HepG2 (cell line): Measurements from ENCODE around the gene MRPL48. TPM values are rescaled to one million over a fixed set of nuclear protein-coding genes. Genes with fewer than 3 reads are reported as not detected.

Experiments
- ADNP ChIP-seq: sonication (generic); formaldehyde crosslinking; IDR thresholded peaks from 2 replicates; pipeline ENCODE4 v1.4.0; 2020; ENCODE audit warnings: missing genetic modification reagents
- ATF6 ChIP-seq: sonication (generic); formaldehyde crosslinking; conservative IDR thresholded peaks from 2 replicates; pipeline ENCODE4 v1.4.0; 2020; ENCODE audit warnings: missing genetic modification reagents
- CEBPG ChIP-seq: IDR thresholded peaks from 2 replicates; pipeline ENCODE4 v1.6.1; 2016
- EEA1 ChIP-seq: sonication (generic); formaldehyde crosslinking; IDR thresholded peaks from 2 replicates; pipeline ENCODE4 v1.5.1; 2020; ENCODE audit warnings: mild to moderate bottlenecking, missing genetic modification reagents, borderline replicate concordance
- NFE2L1 ChIP-seq: sonication (generic); formaldehyde crosslinking; IDR thresholded peaks from 2 replicates; pipeline ENCODE4 v1.4.0; 2020; ENCODE audit warnings: missing genetic modification reagents, mild to moderate bottlenecking, borderline replicate concordance
- NRL ChIP-seq: sonication (generic); formaldehyde crosslinking; IDR thresholded peaks from 2 replicates; pipeline ENCODE4 v1.5.0; 2020; ENCODE audit warnings: missing genetic modification reagents, mild to moderate bottlenecking, moderate library complexity, borderline replicate concordance
- RFX1 ChIP-seq: fragments of 450-650 bp; IDR thresholded peaks from 2 replicates; pipeline ENCODE4 v1.6.1; 2017
- TFAP4 ChIP-seq: sonication (generic); IDR thresholded peaks from 2 replicates; pipeline ENCODE4 v1.6.1; 2016; ENCODE audit warnings: low read depth, borderline replicate concordance
- YEATS4 ChIP-seq: sonication (generic); formaldehyde crosslinking; IDR thresholded peaks from 2 replicates; pipeline ENCODE4 v1.4.0; 2020; ENCODE audit warnings: missing genetic modification reagents, borderline replicate concordance
- ZNF205 ChIP-seq: IDR thresholded peaks from 2 replicates; pipeline ENCODE4 v1.6.1; 2018; ENCODE audit warnings: missing biosample characterization, missing genetic modification reagents
- ZNF292 ChIP-seq: sonication (generic); formaldehyde crosslinking; IDR thresholded peaks from 2 replicates; pipeline ENCODE4 v1.8.1; 2022; ENCODE audit warnings: mild to moderate bottlenecking, low read depth, missing genetic modification reagents, borderline replicate concordance
- polyA plus RNA-seq, 8 experiments: library from polyadenylated mRNA; depleted of rRNA in 3 of 8; stranded (reverse) in 7 of 8; unstranded in 1 of 8; fragments of >200 nt; fragmentation: Illumina TruSeq in 4 of 8; extraction: Trizol in 4 of 8; gene quantifications; 2 replicates each; pipeline versions ENCODE4 v1.2.1 to v1.2.3, GENCODE V29; 2011 to 2016; ENCODE audit warnings: low read depth in 4 of 8, missing spikeins in 1 of 8, mixed read lengths in 1 of 8; ENCODE audit not compliant: insufficient read depth in 1 of 8
- total RNA-seq, 5 experiments: library from RNA; depleted of rRNA; stranded (reverse); fragments of >200 nt; fragmentation: Illumina TruSeq; extraction: Trizol; gene quantifications; 2 replicates each; pipeline ENCODE4 v1.2.3, GENCODE V29; 2016; ENCODE audit warnings: low read depth in 1 of 5
- TF ChIP-seq, protein P1 (sequence below): sonication (generic); formaldehyde crosslinking; IDR thresholded peaks from 2 replicates; pipeline ENCODE4 v1.5.0; 2020; ENCODE audit warnings: mild to moderate bottlenecking, missing genetic modification reagents, borderline replicate concordance
- TF ChIP-seq, protein P2 (sequence below): sonication (generic); formaldehyde crosslinking; IDR thresholded peaks from 2 replicates; pipeline ENCODE4 v1.8.0; 2022; ENCODE audit warnings: missing genetic modification reagents, mild to moderate bottlenecking, moderate library complexity, borderline replicate concordance
- TF ChIP-seq, protein P3 (sequence below): sonication (generic); formaldehyde crosslinking; IDR thresholded peaks from 2 replicates; pipeline ENCODE4 v1.4.0; 2020; ENCODE audit warnings: missing genetic modification reagents

MRPL48 gene
- total and polyA plus RNA-seq, 2 of the 13 experiments (the other 11 are each of a cell fraction or from before 2014, with no cell fraction given), result 61.2 to 67.9 TPM

DNA sequence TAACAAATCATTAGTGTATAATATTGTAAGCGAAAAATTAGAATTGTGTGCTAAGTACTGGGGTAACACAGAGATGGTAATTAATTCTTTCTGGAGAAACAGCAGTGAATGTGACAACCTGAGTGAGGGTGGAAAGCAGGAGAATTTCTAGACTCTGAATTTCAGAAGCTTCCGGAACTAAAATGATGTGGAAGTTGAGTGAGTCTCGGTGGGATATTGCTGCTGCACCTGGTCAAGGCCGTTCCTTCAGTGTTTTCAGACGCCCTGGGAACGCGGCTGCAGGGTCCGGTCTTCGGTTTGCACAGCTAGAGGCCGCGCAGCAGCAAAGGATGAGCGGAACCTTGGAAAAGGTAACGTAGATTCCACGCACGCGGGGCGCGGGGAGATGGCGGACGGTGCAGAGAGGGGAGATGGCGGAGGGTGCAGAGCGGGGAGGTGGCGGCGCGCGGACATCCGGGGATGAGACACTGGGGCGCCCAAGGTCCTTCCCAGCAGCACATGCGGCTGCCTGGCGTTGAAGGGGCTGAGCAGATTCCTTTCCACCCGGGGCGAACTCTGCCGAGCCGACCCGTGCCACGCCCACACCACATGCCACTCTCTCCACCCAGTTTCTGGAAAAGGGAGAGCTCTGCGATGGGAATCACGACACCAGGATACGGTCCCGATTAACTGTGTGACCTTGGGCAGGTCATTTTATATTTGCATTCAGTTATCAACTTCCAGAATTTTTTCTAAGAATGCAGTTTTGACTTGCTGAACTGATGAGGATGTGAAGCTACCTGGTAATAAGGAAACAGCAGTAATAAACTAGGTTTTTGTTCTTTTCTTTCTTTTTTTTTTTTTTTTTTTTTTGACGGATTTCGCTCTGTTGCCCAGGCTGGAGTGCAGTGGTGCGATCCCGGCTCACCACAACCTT, at the start of gene MRPL48 (continued):
- TF ChIP-seq TFAP4, result no peak; the same call in 1 of the 2 replicates
- no peak for TF ChIP-seq EEA1
- 0 out of 2 replicates have a peak, but pooled peaks have one; percentile 42 for TF ChIP-seq ZNF205 (CRISPR knock-in tag)
- no peak for TF ChIP-seq RFX1
- TF ChIP-seq ADNP (CRISPR knock-in tag), result no peak
- TF ChIP-seq, protein P1, sequence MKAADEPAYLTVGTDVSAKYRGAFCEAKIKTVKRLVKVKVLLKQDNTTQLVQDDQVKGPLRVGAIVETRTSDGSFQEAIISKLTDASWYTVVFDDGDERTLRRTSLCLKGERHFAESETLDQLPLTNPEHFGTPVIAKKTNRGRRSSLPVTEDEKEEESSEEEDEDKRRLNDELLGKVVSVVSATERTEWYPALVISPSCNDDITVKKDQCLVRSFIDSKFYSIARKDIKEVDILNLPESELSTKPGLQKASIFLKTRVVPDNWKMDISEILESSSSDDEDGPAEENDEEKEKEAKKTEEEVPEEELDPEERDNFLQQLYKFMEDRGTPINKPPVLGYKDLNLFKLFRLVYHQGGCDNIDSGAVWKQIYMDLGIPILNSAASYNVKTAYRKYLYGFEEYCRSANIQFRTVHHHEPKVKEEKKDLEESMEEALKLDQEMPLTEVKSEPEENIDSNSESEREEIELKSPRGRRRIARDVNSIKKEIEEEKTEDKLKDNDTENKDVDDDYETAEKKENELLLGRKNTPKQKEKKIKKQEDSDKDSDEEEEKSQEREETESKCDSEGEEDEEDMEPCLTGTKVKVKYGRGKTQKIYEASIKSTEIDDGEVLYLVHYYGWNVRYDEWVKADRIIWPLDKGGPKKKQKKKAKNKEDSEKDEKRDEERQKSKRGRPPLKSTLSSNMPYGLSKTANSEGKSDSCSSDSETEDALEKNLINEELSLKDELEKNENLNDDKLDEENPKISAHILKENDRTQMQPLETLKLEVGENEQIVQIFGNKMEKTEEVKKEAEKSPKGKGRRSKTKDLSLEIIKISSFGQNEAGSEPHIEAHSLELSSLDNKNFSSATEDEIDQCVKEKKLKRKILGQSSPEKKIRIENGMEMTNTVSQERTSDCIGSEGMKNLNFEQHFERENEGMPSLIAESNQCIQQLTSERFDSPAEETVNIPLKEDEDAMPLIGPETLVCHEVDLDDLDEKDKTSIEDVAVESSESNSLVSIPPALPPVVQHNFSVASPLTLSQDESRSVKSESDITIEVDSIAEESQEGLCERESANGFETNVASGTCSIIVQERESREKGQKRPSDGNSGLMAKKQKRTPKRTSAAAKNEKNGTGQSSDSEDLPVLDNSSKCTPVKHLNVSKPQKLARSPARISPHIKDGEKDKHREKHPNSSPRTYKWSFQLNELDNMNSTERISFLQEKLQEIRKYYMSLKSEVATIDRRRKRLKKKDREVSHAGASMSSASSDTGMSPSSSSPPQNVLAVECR (CRISPR knock-in tag), result peak; percentile 87
- peak; percentile 98 for TF ChIP-seq YEATS4 (CRISPR knock-in tag)
- TF ChIP-seq, protein P2, sequence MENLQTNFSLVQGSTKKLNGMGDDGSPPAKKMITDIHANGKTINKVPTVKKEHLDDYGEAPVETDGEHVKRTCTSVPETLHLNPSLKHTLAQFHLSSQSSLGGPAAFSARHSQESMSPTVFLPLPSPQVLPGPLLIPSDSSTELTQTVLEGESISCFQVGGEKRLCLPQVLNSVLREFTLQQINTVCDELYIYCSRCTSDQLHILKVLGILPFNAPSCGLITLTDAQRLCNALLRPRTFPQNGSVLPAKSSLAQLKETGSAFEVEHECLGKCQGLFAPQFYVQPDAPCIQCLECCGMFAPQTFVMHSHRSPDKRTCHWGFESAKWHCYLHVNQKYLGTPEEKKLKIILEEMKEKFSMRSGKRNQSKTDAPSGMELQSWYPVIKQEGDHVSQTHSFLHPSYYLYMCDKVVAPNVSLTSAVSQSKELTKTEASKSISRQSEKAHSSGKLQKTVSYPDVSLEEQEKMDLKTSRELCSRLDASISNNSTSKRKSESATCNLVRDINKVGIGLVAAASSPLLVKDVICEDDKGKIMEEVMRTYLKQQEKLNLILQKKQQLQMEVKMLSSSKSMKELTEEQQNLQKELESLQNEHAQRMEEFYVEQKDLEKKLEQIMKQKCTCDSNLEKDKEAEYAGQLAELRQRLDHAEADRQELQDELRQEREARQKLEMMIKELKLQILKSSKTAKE (CRISPR knock-in tag), result peak; percentile 82
- peak; percentile 78; the same call in 1 of the 2 replicates for TF ChIP-seq ATF6
- TF ChIP-seq NRL, result peak; percentile 32; the same call in 1 of the 2 replicates
- no peak for TF ChIP-seq NFE2L1 (CRISPR knock-in tag)
- no peak; the same call in 1 of the 2 replicates for TF ChIP-seq CEBPG (CRISPR knock-in tag)
- TF ChIP-seq, protein P3, sequence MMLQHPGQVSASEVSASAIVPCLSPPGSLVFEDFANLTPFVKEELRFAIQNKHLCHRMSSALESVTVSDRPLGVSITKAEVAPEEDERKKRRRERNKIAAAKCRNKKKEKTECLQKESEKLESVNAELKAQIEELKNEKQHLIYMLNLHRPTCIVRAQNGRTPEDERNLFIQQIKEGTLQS (CRISPR knock-in tag), result 0 out of 2 replicates have a peak, but pooled peaks have one; percentile 25
- peak; percentile 75; the same call in 1 of the 2 replicates for TF ChIP-seq ZNF292 (CRISPR knock-in tag)
